Measurements from ENCODE around the gene RGSL1.

RGSL1 gene

GRCh38 chr1:182450087-182450486 lies at the start of gene RGSL1:
RGSL1 (plus strand) TSS chr1:182450146; CDS start chr1:182450166, 20 bp downstream.
- no peak for TF ChIP-seq POLR2A (IDR thresholded peaks at IDR 0.05; ENCODE audit: low read depth, low read length)
- FAIRE-seq (no peak), DNase-seq (ENCODE audit: insufficient read length, low spot score) (no peak)

- FAIRE-seq, result no peak
Measured at GRCh38 chr1:182400567-182400966, 49.4 kb upstream of the RGSL1 start, which contains the start of gene TEDDM1. TEDDM1 (minus strand) TSS chr1:182400667; CDS start chr1:182400485, 182 bp downstream.

DNA sequence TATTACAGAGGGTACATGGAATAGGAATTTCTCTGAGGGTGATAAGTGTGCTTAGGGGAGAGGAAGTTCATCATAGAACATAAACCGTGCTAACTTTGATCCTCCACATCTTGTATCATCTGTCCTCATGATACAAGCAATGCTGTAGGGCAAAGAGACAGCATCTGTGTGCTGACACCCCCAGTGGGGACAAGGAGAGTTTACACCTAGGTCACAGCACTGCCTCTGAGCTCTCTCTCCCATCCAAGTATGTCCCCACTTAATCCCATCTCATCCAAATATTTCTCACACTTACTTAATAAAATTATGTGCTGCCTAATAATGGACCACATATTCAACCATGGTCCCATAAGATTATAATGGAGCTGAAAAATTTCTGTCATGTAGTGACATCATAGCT lies 45.2 kb upstream of the RGSL1 start:
- no peak for TF ChIP-seq POLR2A (IDR thresholded peaks at IDR 0.05; ENCODE audit: low read depth, low read length)
- no peak for DNase-seq (ENCODE audit: insufficient read length, low spot score)
- FAIRE-seq, result no peak

More at GRCh38 chr1:182400567-182400966, 49.4 kb upstream of the RGSL1 start, which contains the start of gene TEDDM1:
- TF ChIP-seq POLR2A (IDR thresholded peaks at IDR 0.05; ENCODE audit: low read depth, low read length), result no peak
- no peak for DNase-seq (ENCODE audit: insufficient read length, low spot score)

GRCh38 chr1:182405578-182405977 lies 44.4 kb upstream of the RGSL1 start:
- FAIRE-seq, result no peak

GRCh38 chr1:182406012-182406411 lies 43.9 kb upstream of the RGSL1 start:
- TF ChIP-seq POLR2A (IDR thresholded peaks at IDR 0.05; ENCODE audit: low read depth, low read length), result no peak
- DNase-seq (ENCODE audit: insufficient read length, low spot score) (no peak), FAIRE-seq (no peak)

More at GRCh38 chr1:182405578-182405977, 44.4 kb upstream of the RGSL1 start:
- no peak for DNase-seq (ENCODE audit: insufficient read length, low spot score)
- TF ChIP-seq POLR2A (IDR thresholded peaks at IDR 0.05; ENCODE audit: low read depth, low read length), result no peak

- no peak for DNase-seq (ENCODE audit: insufficient read length, low spot score)
- no peak for TF ChIP-seq POLR2A (IDR thresholded peaks at IDR 0.05; ENCODE audit: low read depth, low read length)
- FAIRE-seq, result no peak
Measured at GRCh38 chr1:182407724-182408123, 42.2 kb upstream of the RGSL1 start.

DNA sequence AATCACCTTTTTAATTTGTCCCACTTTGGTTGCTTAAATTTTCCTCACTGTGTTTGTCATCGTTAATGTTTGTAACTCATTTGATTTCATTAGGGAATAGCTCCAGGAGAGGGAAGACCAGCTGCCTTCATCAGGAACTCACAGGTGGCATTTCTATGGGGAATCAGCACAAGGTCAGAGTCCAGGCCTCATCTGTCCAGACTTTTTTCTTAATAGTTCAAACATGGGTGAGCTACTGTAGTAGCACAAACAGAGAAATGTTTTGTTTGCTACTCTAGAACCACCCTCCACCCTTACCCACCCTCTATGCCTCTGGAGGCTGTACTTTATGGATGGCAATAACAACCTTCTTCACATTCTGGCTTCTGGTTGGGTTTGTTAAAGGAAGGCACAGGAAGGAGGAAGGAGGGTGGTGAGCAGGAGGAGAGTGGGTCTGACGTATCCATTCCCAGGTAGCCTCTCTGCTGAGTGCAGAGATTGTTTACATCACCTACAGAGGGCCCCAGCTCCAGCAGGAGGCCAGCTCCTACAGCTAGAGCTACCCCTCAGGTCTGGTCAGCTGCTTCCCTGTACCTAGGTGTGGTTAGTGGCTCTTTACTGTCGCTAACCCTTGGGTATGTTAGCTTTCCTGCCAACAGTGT lies 41.4 kb upstream of the RGSL1 start:
- DNase-seq (ENCODE audit: insufficient read length, low spot score) (no peak), FAIRE-seq (no peak)
- TF ChIP-seq POLR2A (IDR thresholded peaks at IDR 0.05; ENCODE audit: low read depth, low read length), result no peak

GRCh38 chr1:182410138-182410537 lies 39.8 kb upstream of the RGSL1 start:
- FAIRE-seq (no peak), DNase-seq (ENCODE audit: insufficient read length, low spot score) (no peak)
- no peak for TF ChIP-seq POLR2A (IDR thresholded peaks at IDR 0.05; ENCODE audit: low read depth, low read length)

DNA sequence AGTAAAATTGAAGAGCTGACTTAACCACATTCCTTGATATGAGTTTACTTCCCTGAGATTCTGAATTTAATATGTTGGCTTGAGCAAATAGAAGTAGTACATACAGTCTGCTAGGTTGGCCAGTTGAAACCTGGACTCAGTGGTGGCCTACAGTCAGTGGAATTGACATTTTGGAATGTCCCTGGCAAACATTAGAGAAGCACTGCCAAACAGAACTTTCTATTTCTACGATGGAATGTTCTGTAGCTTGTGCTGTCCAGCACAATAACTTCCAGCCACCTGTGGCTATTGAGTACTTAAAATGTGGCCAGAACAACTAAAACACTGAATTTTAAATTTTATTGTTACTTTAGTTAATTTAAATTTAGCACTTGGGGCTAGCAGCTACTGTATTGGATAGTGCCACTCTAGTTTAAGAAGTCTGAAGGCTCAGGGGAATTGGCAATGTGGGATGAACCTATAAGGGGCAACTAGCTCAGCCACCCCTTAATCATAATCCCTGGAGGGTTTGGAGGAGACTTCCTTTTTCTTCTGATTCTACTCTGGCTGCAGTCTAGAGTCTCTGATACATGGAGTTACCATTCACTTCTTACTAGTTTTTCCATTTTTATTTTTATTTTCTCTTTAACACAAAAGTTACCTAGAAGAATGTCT lies 39.2 kb upstream of the RGSL1 start:
- FAIRE-seq (no peak), DNase-seq (ENCODE audit: insufficient read length, low spot score) (no peak)
- TF ChIP-seq POLR2A (IDR thresholded peaks at IDR 0.05; ENCODE audit: low read depth, low read length), result no peak

- FAIRE-seq, result no peak
- no peak for DNase-seq (ENCODE audit: insufficient read length, low spot score)
- TF ChIP-seq POLR2A (IDR thresholded peaks at IDR 0.05; ENCODE audit: low read depth, low read length), result no peak
Measured at GRCh38 chr1:182413486-182413885, 36.5 kb upstream of the RGSL1 start.

DNA sequence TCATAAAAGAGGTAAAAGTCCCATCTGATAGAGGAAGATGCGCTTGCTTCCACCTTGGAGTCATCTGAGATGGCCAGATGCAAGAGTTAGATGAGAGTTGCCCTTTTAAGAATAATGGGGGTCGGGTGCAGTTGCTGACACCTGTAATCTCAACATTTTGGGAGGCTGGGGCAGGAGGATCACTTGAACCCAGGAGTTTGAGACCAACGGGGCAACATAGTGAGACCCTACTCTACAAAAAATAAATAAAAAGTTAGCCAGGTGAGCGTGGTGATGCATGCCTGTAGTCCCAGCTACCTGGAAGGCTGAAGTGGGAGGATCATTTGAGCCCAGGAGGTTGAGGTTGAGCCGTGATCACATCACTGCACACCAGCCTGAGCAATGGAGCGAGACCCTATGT lies 36.0 kb upstream of the RGSL1 start:
- DNase-seq (ENCODE audit: insufficient read length, low spot score) (no peak), FAIRE-seq (no peak)
- TF ChIP-seq POLR2A (IDR thresholded peaks at IDR 0.05; ENCODE audit: low read depth, low read length), result no peak

- TF ChIP-seq POLR2A (IDR thresholded peaks at IDR 0.05; ENCODE audit: low read depth, low read length), result no peak
- FAIRE-seq (no peak), DNase-seq (ENCODE audit: insufficient read length, low spot score) (no peak)
Measured at GRCh38 chr1:182415789-182416188, 34.2 kb upstream of the RGSL1 start.

DNA sequence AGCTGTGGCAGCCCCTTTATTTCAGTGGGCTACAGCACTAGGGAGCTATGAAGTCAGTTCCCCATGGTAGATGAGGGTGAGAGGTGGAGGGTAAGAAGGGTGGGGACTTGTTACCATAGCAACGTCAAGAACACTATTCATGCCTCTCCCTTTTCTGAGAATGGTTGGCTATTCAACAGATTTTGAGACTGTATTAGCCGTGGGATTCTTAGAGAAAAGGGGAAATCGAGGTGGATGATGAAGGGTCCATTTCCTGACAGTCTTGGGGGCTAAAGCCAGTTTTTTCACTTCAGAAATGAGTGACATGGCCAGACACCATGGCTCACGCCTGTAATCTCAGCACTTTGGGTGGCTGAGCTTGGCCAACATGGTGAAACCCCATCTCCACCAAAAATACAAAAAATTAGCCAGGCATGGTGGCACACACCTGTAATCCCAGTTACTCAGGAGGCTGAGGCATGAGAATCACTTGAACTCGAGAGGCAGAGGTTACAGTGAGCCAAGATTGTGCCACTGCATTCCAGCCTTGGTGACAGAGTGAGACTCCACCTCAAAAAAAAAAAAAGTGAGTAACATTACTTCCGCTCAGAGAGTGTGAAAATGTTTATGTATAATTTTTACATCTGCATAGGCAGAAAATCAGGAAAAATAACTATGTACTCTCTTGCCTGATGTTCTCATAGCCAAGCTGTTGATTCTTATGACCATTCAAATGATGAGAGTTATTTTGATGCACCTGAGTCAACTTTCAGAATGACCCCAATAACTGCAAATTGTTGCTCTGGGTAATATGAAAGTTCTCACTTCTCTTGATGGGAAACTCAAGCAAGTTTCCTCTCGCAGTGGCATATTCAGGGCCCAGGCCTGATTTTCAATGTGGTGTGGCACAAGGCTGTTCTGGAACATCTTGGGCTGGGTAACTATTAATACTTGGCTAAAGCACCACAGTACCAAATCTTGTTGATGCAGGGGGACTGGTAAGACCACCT lies 23.2 kb upstream of the RGSL1 start:
- TF ChIP-seq POLR2A (IDR thresholded peaks at IDR 0.05; ENCODE audit: low read depth, low read length), result no peak
- FAIRE-seq, result no peak
- DNase-seq (ENCODE audit: insufficient read length, low spot score), result no peak

GRCh38 chr1:182428043-182428442 lies 21.9 kb upstream of the RGSL1 start:
- no peak for DNase-seq (ENCODE audit: insufficient read length, low spot score)
- no peak for TF ChIP-seq POLR2A (IDR thresholded peaks at IDR 0.05; ENCODE audit: low read depth, low read length)
- no peak for FAIRE-seq

Data from H54 (cell line).